ENCODE measurements around the gene PAXX.

The PAXX gene

GRCh38 chr9:136968333-136969127, 23.7 kb upstream of the PAXX start:
- DNase-seq (ENCODE audit: low spot score), result no peak

- no peak for DNase-seq (ENCODE audit: low spot score)
These were observed 23.1 kb upstream of the PAXX start for GRCh38 chr9:136969150-136969549.

DNA sequence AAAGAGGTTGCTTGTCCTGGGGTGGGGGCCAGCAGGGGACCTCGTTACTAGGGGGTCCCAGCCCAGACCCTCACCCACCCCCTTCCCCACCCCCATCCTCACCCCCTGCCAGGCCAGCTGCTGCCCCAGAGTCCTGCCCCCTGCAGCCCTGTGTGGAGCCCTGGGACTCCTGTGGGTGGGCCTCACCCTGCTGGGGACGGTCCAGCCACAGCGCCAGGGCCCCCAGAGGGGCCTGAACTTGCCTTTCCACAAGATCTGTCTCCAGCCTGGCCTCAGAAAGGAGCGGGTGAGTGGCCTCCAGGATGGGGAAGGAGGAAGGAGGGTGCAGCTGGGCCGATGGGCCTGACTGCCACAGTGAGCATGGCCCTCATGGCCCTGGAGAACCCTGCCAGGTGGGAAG, 22.4 kb upstream of the PAXX start:
- no peak for DNase-seq (ENCODE audit: low spot score)

- no peak for DNase-seq (ENCODE audit: low spot score)
These were observed 21.9 kb upstream of the PAXX start for GRCh38 chr9:136970361-136970760.

GRCh38 chr9:136971746-136972145, 20.5 kb upstream of the PAXX start:
- no peak for DNase-seq (ENCODE audit: low spot score)

DNA sequence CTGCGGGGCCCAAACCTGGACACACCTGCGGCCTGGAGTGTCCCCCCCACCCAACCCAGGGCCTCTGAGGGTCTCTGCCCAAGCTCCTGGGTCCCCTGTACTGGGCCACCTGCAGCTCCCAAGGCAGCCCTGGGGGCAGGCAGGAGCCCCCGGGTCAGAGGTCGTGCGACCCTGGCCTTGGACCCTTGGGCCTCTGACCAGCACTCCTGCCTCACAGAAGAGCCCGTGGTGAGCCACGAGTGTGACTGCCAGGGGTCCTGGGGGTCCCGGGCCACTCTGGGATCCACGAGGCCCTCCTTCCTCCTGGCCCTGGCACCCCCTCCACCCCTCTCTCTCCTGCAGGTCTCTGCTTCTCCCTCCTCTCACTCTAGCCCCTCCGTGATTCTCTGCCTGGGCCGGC, 19.9 kb upstream of the PAXX start:
- DNase-seq (ENCODE audit: low spot score), result no peak

- DNase-seq (ENCODE audit: low spot score), result no peak
These were observed 19.5 kb upstream of the PAXX start for GRCh38 chr9:136972743-136973142.

- DNase-seq (ENCODE audit: low spot score), result no peak
These were observed 18.3 kb upstream of the PAXX start for GRCh38 chr9:136973618-136974617.

GRCh38 chr9:136974817-136975535, 17.2 kb upstream of the PAXX start:
- no peak for DNase-seq (ENCODE audit: low spot score)

- peak; percentile 35 for DNase-seq (ENCODE audit: low spot score)
These were observed 16.6 kb upstream of the PAXX start for GRCh38 chr9:136975644-136976043.

- DNase-seq (ENCODE audit: low spot score), result no peak
These were observed 15.0 kb upstream of the PAXX start, which contains the start of gene PTGDS for GRCh38 chr9:136977223-136977622. Gene PTGDS (plus strand): TSS chr9:136977504. CDS start chr9:136977579, 75 bp downstream.

- DNase-seq (ENCODE audit: low spot score), result no peak
These were observed 14.6 kb upstream of the PAXX start for GRCh38 chr9:136977649-136978072.

GRCh38 chr9:136978073-136978864, 14.0 kb upstream of the PAXX start:
- peak; percentile 57 for DNase-seq (ENCODE audit: low spot score)

DNA sequence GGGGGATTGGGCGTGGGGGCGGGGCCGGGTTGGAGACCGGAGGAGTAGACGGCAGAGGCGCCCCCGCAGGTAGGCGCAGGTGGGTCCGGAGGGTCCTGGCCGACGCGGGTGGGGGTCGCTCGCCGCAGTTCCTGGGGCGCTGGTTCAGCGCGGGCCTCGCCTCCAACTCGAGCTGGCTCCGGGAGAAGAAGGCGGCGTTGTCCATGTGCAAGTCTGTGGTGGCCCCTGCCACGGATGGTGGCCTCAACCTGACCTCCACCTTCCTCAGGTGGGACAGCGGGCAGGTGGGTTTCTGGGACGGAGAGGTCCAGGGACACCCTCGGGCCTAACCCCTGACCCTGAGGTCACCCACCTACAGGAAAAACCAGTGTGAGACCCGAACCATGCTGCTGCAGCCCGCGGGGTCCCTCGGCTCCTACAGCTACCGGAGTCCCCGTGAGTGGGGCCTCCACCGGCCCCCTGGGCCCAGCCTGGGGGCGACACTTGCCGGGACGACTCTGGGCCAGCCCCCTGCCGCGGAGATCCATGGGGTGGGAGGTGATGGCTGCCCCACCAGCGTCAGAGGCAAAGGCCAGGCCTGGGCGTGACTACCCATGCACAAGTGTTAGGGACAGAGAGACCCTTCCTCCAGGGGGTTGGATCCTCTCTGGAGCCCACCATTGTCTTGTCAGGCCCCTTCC, 13.2 kb upstream of the PAXX start:
- no peak for DNase-seq (ENCODE audit: low spot score)

- no peak for DNase-seq (ENCODE audit: low spot score)
These were observed 12.2 kb upstream of the PAXX start for GRCh38 chr9:136979769-136980587.

DNA sequence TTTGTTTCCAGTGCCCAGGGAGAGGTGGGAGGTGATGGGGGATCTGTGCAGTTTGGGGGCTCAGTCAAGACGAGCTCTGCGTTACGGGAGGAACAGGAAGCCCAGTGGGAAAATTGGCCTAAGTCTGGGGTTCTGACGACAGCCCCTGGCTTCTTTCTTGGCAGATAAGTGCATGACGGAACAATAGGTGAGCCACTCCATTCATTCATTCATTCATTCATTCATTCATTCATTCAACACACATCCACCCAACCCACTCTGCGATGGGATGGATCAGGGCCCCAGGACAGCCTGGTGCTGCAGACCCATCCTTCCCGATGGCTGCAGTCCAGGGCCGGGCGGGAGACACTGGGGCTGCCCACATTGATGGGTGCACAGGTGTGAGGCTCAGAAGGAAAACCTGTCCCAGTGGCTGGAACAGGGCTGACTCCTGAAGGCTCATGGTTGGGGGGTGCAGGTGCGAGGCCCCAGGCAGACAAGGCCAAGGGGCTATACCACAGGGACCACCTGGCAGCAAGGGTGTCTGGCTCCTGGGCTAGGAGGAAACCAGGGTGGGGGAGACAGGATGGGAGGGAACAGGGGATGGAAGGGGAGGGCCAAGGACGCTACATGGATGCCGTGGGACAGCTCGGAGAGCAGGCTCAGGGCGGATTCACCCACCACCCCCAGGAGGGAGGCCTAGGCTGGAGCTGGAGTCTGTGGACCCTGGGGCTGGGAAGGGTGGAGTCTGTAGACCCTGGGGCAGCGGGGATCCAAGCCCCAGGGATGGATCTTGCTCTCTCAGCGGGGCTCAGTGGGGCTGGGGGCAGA, 11.3 kb upstream of the PAXX start:
- no peak for DNase-seq (ENCODE audit: low spot score)

GRCh38 chr9:136981588-136982231, 10.5 kb upstream of the PAXX start:
- DNase-seq (ENCODE audit: low spot score), result no peak

Data from activated CD4-positive, alpha-beta T cell treated with anti-CD3 and anti-CD28 coated beads, Interleukin-2, Interleukin-4, amounts not matched to agents 100 ng/mL and 50 ng/mL, durations not matched to agents 16 hours and 8 hours (primary cell).